Measurements from ENCODE around the gene HSPA12A.

Gene HSPA12A

DNA sequence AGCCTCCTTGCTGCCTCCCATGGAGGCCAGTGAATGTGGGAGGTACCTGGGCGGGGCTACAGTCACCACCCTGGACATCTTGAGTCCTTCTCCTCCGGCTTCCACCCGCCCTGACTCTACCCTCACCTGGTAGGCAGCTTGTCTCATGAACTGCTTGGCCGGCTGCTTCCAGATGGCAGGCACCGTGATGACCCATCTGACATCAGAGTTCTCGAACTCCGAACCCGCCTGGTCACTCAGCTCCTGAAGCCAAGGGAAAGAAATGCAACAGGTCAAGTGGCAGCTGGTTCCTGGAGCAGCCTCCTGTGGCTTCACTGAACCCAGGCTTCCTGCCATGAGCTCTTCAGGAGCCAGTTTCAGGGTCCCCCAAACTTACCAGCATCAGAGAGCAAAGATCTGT lies 50.1 kb downstream of the HSPA12A start:
- DNase-seq (ENCODE audit: insufficient read length, low spot score), result no peak
- no peak for FAIRE-seq
- TF ChIP-seq, protein P1, sequence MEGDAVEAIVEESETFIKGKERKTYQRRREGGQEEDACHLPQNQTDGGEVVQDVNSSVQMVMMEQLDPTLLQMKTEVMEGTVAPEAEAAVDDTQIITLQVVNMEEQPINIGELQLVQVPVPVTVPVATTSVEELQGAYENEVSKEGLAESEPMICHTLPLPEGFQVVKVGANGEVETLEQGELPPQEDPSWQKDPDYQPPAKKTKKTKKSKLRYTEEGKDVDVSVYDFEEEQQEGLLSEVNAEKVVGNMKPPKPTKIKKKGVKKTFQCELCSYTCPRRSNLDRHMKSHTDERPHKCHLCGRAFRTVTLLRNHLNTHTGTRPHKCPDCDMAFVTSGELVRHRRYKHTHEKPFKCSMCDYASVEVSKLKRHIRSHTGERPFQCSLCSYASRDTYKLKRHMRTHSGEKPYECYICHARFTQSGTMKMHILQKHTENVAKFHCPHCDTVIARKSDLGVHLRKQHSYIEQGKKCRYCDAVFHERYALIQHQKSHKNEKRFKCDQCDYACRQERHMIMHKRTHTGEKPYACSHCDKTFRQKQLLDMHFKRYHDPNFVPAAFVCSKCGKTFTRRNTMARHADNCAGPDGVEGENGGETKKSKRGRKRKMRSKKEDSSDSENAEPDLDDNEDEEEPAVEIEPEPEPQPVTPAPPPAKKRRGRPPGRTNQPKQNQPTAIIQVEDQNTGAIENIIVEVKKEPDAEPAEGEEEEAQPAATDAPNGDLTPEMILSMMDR (IDR thresholded peaks at IDR 0.05; ENCODE audit: insufficient read depth, missing control alignments), result no peak

DNA sequence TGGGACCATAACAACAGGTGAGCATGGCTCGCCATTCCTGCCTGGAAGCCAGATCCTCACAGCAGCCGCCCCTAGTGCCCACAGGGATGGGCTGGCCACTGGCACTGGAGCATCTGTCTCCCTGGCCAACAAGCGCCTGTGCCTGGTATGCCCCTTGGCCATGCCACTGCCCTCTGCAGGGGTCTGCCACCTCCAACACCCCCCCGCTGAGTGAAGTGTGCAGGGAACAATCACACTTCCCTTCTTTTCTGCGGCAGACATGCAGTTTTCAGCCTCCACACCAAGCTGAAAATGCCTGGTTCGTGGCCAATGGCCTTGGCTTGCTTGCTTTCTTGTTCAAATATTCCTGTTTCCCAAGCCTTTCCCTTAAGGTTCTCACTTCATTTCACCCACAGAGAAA lies 50.7 kb downstream of the HSPA12A start:
- DNase-seq (ENCODE audit: insufficient read length, low spot score), result no peak
- no peak for FAIRE-seq
- TF ChIP-seq, protein P1 (IDR thresholded peaks at IDR 0.05; ENCODE audit: insufficient read depth, missing control alignments), result no peak

DNA sequence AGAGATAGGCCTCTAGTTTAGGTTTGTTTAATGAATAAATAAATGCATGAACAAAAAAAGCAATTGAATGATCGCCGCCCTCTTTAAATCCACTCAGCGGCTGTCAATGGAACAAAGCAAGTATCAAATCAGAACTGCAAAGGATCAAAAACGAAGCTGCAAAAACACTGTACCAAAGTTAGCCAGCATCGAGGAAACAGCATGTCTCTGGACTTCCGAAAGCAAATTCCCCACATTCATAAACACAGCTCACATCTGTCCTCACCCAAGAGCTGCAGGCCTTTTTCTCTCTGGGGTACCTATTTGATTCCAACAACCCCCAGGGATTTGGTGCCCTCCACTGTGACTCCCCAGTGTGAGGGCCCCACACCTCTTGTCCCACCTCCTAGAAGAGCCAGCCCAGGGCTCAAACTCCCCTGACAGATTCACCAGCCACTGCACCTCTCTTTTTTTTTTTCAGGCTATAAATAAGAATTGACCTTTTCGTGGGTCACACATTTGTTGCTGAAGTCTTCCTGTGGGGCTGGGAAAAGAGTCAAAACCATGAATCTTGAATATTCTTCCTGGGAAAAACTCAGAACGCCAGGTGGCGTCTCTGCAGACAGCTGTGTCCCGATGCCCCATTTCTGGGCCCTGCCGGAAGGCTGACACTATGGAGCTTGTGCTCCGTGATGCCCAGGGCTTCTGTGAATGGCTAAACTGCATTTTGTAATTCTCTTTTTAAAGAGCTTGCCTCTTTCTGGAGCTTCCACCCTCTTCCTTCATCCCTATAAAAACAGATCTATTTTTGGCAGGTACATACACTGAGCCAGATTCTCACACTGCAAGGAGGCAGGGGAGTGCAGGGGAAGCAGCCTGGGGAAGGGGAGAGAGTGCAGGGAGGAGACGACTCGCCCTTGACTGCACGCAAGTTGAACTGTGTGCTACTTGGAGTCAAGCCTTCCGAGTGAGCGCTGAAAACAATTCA lies 51.7 kb downstream of the HSPA12A start:
- no peak for DNase-seq (ENCODE audit: insufficient read length, low spot score)
- TF ChIP-seq, protein P1 (IDR thresholded peaks at IDR 0.05; ENCODE audit: insufficient read depth, missing control alignments), result peak; percentile 16
- FAIRE-seq, result no peak

DNA sequence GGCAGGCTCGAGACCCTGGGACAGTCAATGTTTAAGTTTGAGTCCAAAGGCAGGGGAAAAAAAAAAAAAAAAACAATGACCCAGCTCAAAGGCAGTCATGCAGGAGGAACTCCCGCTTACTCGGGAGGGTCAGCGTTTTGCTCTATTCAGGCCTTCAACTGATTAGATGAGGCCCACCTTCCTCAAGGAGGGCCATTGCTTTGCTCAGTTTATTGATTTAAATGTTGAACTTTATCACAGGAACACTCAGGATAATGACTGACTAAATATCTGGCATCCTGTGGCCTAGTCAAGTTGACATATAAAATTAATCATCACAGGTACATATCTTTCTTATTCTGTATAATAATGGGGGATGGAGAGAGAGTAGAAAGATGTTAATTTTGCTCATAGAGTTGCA lies 52.6 kb downstream of the HSPA12A start:
- DNase-seq (ENCODE audit: insufficient read length, low spot score) (no peak), FAIRE-seq (no peak)
- TF ChIP-seq, protein P1 (IDR thresholded peaks at IDR 0.05; ENCODE audit: insufficient read depth, missing control alignments), result no peak

DNA sequence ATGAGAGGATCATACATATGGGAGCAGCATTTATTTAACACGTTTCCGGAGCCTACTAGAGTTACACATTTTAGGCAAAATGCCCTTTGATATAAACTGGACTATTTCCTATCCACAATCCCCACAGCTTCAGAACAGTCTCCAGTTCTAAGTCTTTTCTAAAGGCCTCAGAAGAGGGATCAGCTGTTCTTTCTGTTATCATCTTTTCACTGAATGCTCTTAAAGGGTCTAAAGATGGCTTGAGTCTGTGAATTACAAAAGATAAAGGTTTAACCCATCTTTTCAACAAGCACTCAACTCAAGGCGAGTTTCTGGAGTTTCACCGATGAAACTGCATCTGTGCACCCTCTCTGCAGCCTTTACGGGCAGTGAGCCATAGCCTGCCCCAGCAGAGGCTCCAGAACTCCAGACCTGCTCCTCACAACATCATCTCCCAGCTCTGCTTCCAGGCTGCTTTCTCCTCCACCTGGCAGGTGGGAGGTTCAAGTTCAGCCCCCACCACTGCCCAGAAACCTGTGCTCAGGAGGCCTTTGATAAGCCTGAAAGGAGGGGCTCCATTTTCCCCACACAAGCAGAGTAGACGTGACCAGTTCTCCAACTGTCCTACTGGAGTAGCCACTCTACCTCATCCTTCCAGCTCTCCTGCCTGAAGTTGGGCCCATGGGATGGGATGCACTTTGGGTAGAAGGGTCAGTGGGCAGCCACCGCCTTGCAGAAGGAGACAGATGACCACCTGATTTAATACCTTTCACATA lies 53.4 kb downstream of the HSPA12A start:
- no peak for DNase-seq (ENCODE audit: insufficient read length, low spot score)
- TF ChIP-seq, protein P1 (IDR thresholded peaks at IDR 0.05; ENCODE audit: insufficient read depth, missing control alignments), result no peak
- no peak for FAIRE-seq

DNA sequence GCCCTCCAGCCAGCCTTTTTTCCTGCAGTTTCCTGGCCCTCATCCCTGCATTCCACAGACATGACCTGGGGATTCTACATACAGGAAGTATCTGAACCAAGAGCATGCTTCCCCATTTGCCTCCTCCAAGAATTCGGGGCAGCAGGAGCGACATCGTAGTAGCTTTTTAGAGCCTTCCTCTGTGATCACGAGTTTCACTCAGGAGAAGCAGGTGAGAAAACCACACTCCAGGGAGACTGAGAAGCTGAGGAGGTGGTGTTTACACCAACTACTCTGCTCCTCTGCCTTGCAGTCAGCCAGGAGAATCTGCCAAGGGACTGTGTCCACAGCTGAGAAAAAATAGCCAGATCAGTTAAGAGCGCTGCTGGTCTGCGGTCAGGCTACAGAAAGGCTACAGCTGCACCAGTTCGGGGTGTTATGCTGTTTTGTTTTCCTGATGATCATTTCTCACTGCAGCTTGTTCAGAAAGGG lies 54.1 kb downstream of the HSPA12A start:
- FAIRE-seq (no peak), DNase-seq (ENCODE audit: insufficient read length, low spot score) (no peak)
- TF ChIP-seq, protein P1 (IDR thresholded peaks at IDR 0.05; ENCODE audit: insufficient read depth, missing control alignments), result no peak

Data from D721Med (cell line).